Testis (tissue), 3 donors: Measurements from ENCODE around the gene WWC2. TPM values are rescaled to one million over a fixed set of nuclear protein-coding genes. Genes with fewer than 3 reads are reported as not detected.

Source experiments
- DNase-seq: peaks from one replicate; pipeline ENCODE4 v3.0.0-alpha.2; 2019
- H3K27ac ChIP-seq, 2 donors: fragments of 200-600 bp; sonication (generic); one replicate each; pipeline ENCODE4 v1.5.1; 2019
- H3K27me3 ChIP-seq: fragments of 200-600 bp; sonication (generic); one replicate; pipeline ENCODE4 v1.5.1; 2019
- H3K36me3 ChIP-seq: fragments of 200-600 bp; sonication (generic); one replicate; pipeline ENCODE4 v1.5.1; 2017; ENCODE audit warnings: low read depth; ENCODE audit errors: missing control alignments
- H3K4me1 ChIP-seq: fragments of 200-600 bp; sonication (generic); one replicate; pipeline ENCODE4 v1.5.1; 2019
- H3K4me3 ChIP-seq, 2 donors: fragments of 200-600 bp; sonication (generic); one replicate each; pipeline ENCODE4 v1.5.1; 2017 to 2019
- H3K9me3 ChIP-seq: fragments of 200-600 bp; sonication (generic); one replicate; pipeline ENCODE4 v1.5.1; 2017
- CTCF ChIP-seq, 3 experiments: fragments of 450-650 bp in 2 of 3; fragments of 200-600 bp in 1 of 3; sonication (generic) in 1 of 3; IDR thresholded peaks; one replicate each; pipeline ENCODE4 v1.5.1; 2016 to 2019; ENCODE audit warnings: antibody characterized with exemption in 3 of 3, mild to moderate bottlenecking in 2 of 3, moderate library complexity in 1 of 3
- POLR2A ChIP-seq: fragments of 450-650 bp; IDR thresholded peaks from one replicate; pipeline ENCODE4 v1.6.1; 2017; ENCODE audit warnings: antibody characterized with exemption, mild to moderate bottlenecking, moderate library complexity
- WGBS, 2 donors: methylation state at CpG; one replicate each; pipeline ENCODE4 v1.1.5; 2018; 5-methylcytosine and 5-hydroxymethylcytosine counted together
- intact Hi-C: fragments of 100-400 bp; cut with DNase I; formaldehyde crosslinking; loops from one replicate; pipeline ENCODE4 v1.15.1; 2023; ENCODE audit warnings: low total_unique reads
- polyA plus RNA-seq: library from polyadenylated mRNA; stranded (reverse); fragments of 350-450 nt; fragmentation: Illumina TruSeq; extraction: RNeasy Lipid Tissue Mini Kit (QIAGEN cat#74804); gene quantifications from one replicate; pipeline ENCODE4 v1.2.3, GENCODE V29; 2014; ENCODE audit warnings: low read depth, low replicate concordance; ENCODE audit not compliant: insufficient read depth
- total RNA-seq, 2 donors: library from RNA; depleted of rRNA; stranded (reverse); fragments of >200 nt; gene quantifications; one replicate each; pipeline ENCODE4 v1.2.3, GENCODE V29; 2016

The WWC2 gene
- total and polyA plus RNA-seq, 3 donors from 2014 or later: 34.4 to 76.7 (median 64.2) TPM

GRCh38 chr4:183337349-183337748, 238.3 kb downstream of the WWC2 start:
- no peak overlapping the region for H3K27ac ChIP-seq
- H3K4me3 ChIP-seq: no peak overlapping the region
- no peaks in the 10 kb centered on the region for H3K36me3 ChIP-seq
- no peak for TF ChIP-seq CTCF (IDR thresholded peaks at IDR 0.05)
- no peaks in the 10 kb centered on the region for H3K4me1 ChIP-seq
- intact Hi-C loops: no loop called here
- no peaks in the 10 kb centered on the region for H3K9me3 ChIP-seq
- WGBS, 2 donors: 83 to 87% methylated on average over 6 to 9 of the region's 9 CpGs
- H3K27me3 ChIP-seq: no peaks in the 10 kb centered on the region
- no peak for DNase-seq

- TF ChIP-seq POLR2A (no peak), CTCF (IDR thresholded peaks at IDR 0.05) (no peak)
- DNase-seq: no peak
- H3K36me3 ChIP-seq: no peaks in the 10 kb centered on the region
- no peak overlapping the region for H3K4me3 ChIP-seq
- H3K27ac ChIP-seq: no peak overlapping the region
- H3K27me3 ChIP-seq: no peaks in the 10 kb centered on the region
- H3K4me1 ChIP-seq: no peaks in the 10 kb centered on the region
- intact Hi-C loops: no loop called here
- H3K9me3 ChIP-seq: no peaks in the 10 kb centered on the region
- WGBS, 2 donors: 85 to 89% methylated on average over 6 to 7 of the region's 7 CpGs
These were observed 238.8 kb downstream of the WWC2 start for GRCh38 chr4:183337833-183338232.

GRCh38 chr4:183342541-183343533, 243.8 kb downstream of the WWC2 start:
- 11 to 25% methylated on average over 14 to 35 of the region's 40 CpGs for WGBS, 2 donors
- H3K27ac ChIP-seq: no peak overlapping the region
- peak overlapping the region; percentile 18 to 30 for H3K4me3 ChIP-seq
- H3K9me3 ChIP-seq: no peaks in the 10 kb centered on the region
- no peak for DNase-seq
- TF ChIP-seq CTCF (IDR thresholded peaks at IDR 0.05): no peak
- TF ChIP-seq POLR2A: no peak
- H3K4me1 ChIP-seq: no peaks in the 10 kb centered on the region
- H3K27me3 ChIP-seq: no peaks in the 10 kb centered on the region
- intact Hi-C loops: no loop called here
- no peaks in the 10 kb centered on the region for H3K36me3 ChIP-seq

DNA sequence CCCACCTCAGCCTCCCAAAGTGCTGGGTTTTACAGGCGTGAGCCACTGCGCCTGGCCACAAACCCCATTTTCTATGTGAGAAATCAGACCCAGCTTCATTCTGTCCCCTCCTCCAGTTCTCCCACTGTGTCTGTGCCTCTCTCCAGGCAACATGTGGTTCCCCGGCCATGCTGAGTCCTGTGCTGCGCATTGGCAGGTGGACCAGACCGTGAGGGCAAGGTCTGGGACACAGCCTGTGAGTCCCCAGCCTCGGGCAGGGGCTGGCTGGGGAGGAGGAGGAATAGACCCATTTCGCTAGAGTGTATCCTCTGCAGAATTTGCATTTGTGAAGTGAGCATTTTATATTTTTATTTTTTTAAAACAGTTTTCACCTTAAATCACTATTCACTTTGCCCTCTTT, 244.7 kb downstream of the WWC2 start:
- Histone ChIP-seq H3K36me3 (no peaks in the 10 kb centered on the region), H3K27me3 (no peaks in the 10 kb centered on the region), H3K4me1 (no peaks in the 10 kb centered on the region), H3K27ac (no peak overlapping the region), H3K9me3 (no peaks in the 10 kb centered on the region), H3K4me3 (no peak overlapping the region)
- no peak for DNase-seq
- no peak for TF ChIP-seq CTCF (IDR thresholded peaks at IDR 0.05)
- no peak for TF ChIP-seq POLR2A
- intact Hi-C loops: no loop called here
- 89 to 97% methylated on average over 7 of the region's 7 CpGs for WGBS, 2 donors
